RWPE1 (cell line): Measurements from ENCODE around the gene CNTNAP4.

Experiments used
- CTCF ChIA-PET: fragments of 350-600 bp; sonication (Branson Sonifier 250); formaldehyde crosslinking; extraction: SDS; loops from one replicate; lab custom pipeline; 2021; lab: Yijun Ruan, JAX
- POLR2A ChIA-PET: fragments of 400-600 bp; formaldehyde crosslinking; extraction: SDS; loops from one replicate; lab custom pipeline; 2020; ENCODE audit warnings: antibody characterized with exemption; ENCODE audit not compliant: low non-redundant PET; lab: Yijun Ruan, JAX
- DNase-seq: peaks from one replicate; pipeline ENCODE4 v3.0.0; 2012; ENCODE audit warnings: low spot score
- H3K27ac ChIP-seq: fragments of 450-650 bp; 2 replicates; pipeline ENCODE4 v1.5.1; 2017
- TF ChIP-seq, protein P1 (sequence below): fragments of 450-650 bp; conservative IDR thresholded peaks from 2 replicates; pipeline ENCODE4 v1.5.1; 2017; ENCODE audit warnings: low read depth, mild to moderate bottlenecking

The CNTNAP4 gene

DNA sequence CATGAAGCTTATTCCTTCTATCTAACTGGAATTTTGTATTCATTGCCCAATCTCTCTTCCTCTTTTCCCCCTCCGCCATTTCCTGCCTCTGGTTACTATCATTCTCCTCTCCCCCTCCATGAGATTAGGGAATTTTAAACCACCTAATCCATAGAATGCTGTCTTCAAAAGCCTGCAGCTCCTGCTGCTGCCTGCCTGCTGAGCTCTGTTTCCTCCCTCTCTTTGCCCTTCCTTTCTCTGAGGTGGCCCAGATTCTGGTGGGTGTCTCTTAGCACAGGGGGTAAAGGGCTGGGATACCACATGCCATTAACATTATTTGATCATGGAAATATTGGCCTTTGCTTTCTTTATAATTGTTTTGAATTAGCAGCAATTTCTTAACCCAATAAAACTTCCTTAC lies 241.6 kb downstream of the CNTNAP4 start:
- H3K27ac ChIP-seq = no peak overlapping the region
- DNase-seq = no peak
- TF ChIP-seq, protein P1, sequence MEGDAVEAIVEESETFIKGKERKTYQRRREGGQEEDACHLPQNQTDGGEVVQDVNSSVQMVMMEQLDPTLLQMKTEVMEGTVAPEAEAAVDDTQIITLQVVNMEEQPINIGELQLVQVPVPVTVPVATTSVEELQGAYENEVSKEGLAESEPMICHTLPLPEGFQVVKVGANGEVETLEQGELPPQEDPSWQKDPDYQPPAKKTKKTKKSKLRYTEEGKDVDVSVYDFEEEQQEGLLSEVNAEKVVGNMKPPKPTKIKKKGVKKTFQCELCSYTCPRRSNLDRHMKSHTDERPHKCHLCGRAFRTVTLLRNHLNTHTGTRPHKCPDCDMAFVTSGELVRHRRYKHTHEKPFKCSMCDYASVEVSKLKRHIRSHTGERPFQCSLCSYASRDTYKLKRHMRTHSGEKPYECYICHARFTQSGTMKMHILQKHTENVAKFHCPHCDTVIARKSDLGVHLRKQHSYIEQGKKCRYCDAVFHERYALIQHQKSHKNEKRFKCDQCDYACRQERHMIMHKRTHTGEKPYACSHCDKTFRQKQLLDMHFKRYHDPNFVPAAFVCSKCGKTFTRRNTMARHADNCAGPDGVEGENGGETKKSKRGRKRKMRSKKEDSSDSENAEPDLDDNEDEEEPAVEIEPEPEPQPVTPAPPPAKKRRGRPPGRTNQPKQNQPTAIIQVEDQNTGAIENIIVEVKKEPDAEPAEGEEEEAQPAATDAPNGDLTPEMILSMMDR = no peak
- POLR2A ChIA-PET = no interaction called here
- CTCF ChIA-PET = no interaction called here

DNA sequence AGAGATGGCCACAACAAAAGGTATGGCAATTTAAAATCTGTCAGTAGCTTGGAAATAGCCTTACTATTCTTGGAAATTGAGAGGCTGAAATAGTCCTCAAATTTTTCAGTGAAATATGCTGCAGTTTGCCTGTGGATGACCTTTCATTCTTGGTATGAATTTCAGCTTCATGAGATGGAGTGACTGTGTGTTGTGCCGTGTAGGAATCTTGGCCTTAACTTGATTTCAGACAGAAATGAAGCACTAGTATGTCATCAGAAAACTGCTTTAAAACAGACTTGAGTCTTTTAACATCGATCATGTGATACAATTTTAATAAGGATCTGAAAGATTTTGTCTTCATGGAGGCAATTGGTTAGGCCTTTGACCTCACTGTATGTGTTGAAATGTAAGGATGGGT lies 247.2 kb downstream of the CNTNAP4 start:
- TF ChIP-seq, protein P1 = no peak
- DNase-seq = no peak
- H3K27ac ChIP-seq = no peak overlapping the region
- POLR2A ChIA-PET = no interaction called here
- CTCF ChIA-PET = no interaction called here

GRCh38 chr16:76524769-76525168 lies 247.6 kb downstream of the CNTNAP4 start:
- no peak for DNase-seq
- TF ChIP-seq, protein P1 = no peak
- POLR2A ChIA-PET = no interaction called here
- H3K27ac ChIP-seq = no peak overlapping the region
- CTCF ChIA-PET = interaction anchor here (0.6 kb wide), 1 partner anchor 828 kb away, joined by 5 read pairs; no protein-coding TSS in a partner anchor

DNA sequence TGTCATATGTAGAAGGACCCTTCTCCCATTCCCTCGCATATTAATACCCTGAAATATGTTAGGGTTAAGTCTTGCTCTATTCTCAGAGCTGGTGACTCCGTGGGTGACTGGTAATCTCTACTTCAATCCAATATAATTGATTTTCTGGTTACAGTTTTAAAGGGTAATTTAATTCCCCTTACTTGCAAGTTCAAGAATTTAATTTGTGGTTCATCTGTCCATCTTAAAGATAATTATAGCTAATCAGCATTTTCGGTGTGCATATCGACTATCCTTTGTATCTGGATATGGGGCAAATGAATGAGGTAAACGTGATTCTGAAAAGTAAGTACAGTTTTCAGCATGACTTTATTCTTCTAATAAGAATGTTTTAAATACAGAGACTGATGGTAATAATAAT lies 250.0 kb downstream of the CNTNAP4 start:
- ChIA-PET POLR2A (no interaction called here), CTCF (interaction anchor here (0.6 kb wide), 1 partner anchor 753 kb away, joined by 4 read pairs; no protein-coding TSS in a partner anchor)
- no peak for DNase-seq
- no peak overlapping the region for H3K27ac ChIP-seq
- TF ChIP-seq, protein P1 = no peak

GRCh38 chr16:76529120-76529519 lies 251.9 kb downstream of the CNTNAP4 start:
- H3K27ac ChIP-seq = no peak overlapping the region
- no peak for DNase-seq
- ChIA-PET CTCF (no interaction called here), POLR2A (no interaction called here)
- TF ChIP-seq, protein P1 = no peak

- ChIA-PET CTCF (no interaction called here), POLR2A (no interaction called here)
- no peak overlapping the region for H3K27ac ChIP-seq
- TF ChIP-seq, protein P1 = no peak
- DNase-seq = no peak
Measured at GRCh38 chr16:76531236-76531635, 254.0 kb downstream of the CNTNAP4 start.
